ENCODE data around the gene NR2E1. TPM values are rescaled to one million over a fixed set of nuclear protein-coding genes. Genes with fewer than 3 reads are reported as not detected.

NR2E1 gene
- total RNA-seq, 1 experiment from 2014 or later = 1.4 TPM

DNA sequence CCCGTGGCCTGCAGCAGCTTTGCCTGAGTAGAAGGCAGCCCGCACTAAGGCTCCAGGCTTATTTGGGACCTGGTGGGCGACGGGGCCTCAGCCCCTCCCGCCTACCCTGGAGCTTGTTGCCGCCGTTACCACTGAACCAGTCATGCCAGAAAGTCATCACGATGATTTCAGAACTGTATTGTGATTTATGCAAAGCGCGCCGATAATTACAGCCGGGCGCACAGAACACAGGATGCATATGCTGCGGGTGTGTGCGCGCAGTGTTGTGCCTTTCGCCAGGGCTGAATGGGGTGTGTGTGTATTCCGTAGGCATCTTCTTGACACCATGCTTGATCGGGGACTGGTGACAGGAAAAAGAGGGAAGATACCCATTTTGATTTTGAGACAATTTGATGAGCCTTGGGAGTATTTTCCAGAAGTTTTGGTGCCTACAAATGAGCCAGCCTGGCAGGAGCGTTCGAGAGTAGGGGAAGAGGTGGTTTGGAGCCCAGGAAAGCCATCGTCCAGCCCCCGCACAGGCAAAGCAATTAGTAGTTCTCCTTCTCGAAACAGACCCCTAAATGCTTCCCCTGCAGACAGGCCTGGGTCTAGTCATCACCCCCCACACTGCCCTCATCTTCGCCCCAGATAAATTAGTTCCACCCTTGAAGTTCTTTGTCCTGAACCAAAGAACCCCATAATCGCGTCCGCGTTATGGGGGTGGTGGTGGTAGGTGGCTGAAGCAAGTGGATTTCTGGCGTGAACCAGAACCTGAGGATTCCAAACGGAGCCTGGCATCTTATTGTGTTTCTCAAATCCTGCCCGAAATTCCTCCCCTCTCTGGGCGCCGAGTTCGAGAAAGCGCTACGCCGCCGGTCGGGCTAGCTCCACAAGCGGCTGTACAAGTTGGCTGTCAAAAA is 1.9 kb upstream of the NR2E1 start:
- Mint-ChIP-seq H3K27me3 (ENCODE audit: insufficient read depth, unreplicated experiment) (peaks cover 6% of the 10 kb centered on the region), H3K27ac (ENCODE audit: unreplicated experiment) (no peak overlapping the region), H3K4me3 (ENCODE audit: unreplicated experiment) (no peak overlapping the region), H3K36me3 (ENCODE audit: insufficient read depth, unreplicated experiment) (no peaks in the 10 kb centered on the region), H3K9me3 (ENCODE audit: unreplicated experiment) (no peaks in the 10 kb centered on the region), H3K4me1 (ENCODE audit: low read depth, unreplicated experiment) (peaks cover 14% of the 10 kb centered on the region)
- intact Hi-C loops (cut with micrococcal nuclease; ENCODE audit: unreplicated experiment) = no loop called here
- Histone ChIP-seq H3K9me3 (no peaks in the 10 kb centered on the region), H3K36me3 (ENCODE audit: control insufficient read depth, insufficient read depth, low read length) (no peaks in the 10 kb centered on the region), H3K27me3 (replicated peaks; ENCODE audit: control insufficient read depth, insufficient read depth, low read length) (no peaks in the 10 kb centered on the region), H3K4me1 (no peaks in the 10 kb centered on the region), H3K4me3 (ENCODE audit: low read depth, low read length) (no peak overlapping the region)
- ChIA-PET POLR2A (no interaction called here), CTCF (no interaction called here)
- TF ChIP-seq CTCF (IDR thresholded peaks at IDR 0.05; ENCODE audit: insufficient read depth in 1 of 2, low read depth in 1 of 2, low read length in 1 of 2, severe bottlenecking in 1 of 2, unreplicated experiment in 1 of 2) = no peak
- no TSS peak for BruUV-seq (replicated peaks)
- no peak for DNase-seq

DNA sequence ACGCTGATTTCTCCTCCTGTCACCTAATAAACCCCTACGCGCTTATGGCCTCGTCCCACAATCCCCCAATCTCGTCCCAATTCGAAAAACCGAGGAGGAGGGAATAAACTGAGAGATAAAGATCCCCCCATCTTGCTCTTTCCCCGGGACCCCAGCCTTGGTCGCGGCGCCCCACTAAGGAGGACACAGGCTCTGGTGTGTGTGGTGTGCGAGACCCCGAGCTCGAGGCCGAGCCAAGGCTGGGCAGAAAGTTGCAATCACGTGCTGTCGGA is 1.3 kb upstream of the NR2E1 start:
- peaks cover 6% of the 10 kb centered on the region for H3K27me3 Mint-ChIP-seq (ENCODE audit: insufficient read depth, unreplicated experiment)
- ChIA-PET POLR2A (no interaction called here), CTCF (no interaction called here)
- no peaks in the 10 kb centered on the region for H3K36me3 Mint-ChIP-seq (ENCODE audit: insufficient read depth, unreplicated experiment)
- H3K4me1 Mint-ChIP-seq (ENCODE audit: low read depth, unreplicated experiment) = peaks cover 14% of the 10 kb centered on the region
- intact Hi-C loops (cut with micrococcal nuclease; ENCODE audit: unreplicated experiment) = no loop called here
- no peaks in the 10 kb centered on the region for H3K9me3 Mint-ChIP-seq (ENCODE audit: unreplicated experiment)
- H3K36me3 ChIP-seq (ENCODE audit: control insufficient read depth, insufficient read depth, low read length) = no peaks in the 10 kb centered on the region
- no peak for DNase-seq
- H3K27ac Mint-ChIP-seq (ENCODE audit: unreplicated experiment) = no peak overlapping the region
- TF ChIP-seq CTCF (IDR thresholded peaks at IDR 0.05; ENCODE audit: insufficient read depth in 1 of 2, low read depth in 1 of 2, low read length in 1 of 2, severe bottlenecking in 1 of 2, unreplicated experiment in 1 of 2) = no peak
- H3K4me1 ChIP-seq = no peaks in the 10 kb centered on the region
- no peaks in the 10 kb centered on the region for H3K27me3 ChIP-seq (replicated peaks; ENCODE audit: control insufficient read depth, insufficient read depth, low read length)
- no peaks in the 10 kb centered on the region for H3K9me3 ChIP-seq
- BruUV-seq (replicated peaks) = no TSS peak
- H3K4me3 ChIP-seq (ENCODE audit: low read depth, low read length) = no peak overlapping the region
- H3K4me3 Mint-ChIP-seq (ENCODE audit: unreplicated experiment) = no peak overlapping the region

- Mint-ChIP-seq H3K36me3 (ENCODE audit: insufficient read depth, unreplicated experiment) (no peaks in the 10 kb centered on the region), H3K27ac (ENCODE audit: unreplicated experiment) (no peak overlapping the region), H3K4me3 (ENCODE audit: unreplicated experiment) (peak overlapping the region; percentile 78), H3K9me3 (ENCODE audit: unreplicated experiment) (no peaks in the 10 kb centered on the region), H3K4me1 (ENCODE audit: low read depth, unreplicated experiment) (peaks cover 14% of the 10 kb centered on the region), H3K27me3 (ENCODE audit: insufficient read depth, unreplicated experiment) (peaks cover 6% of the 10 kb centered on the region)
- BruUV-seq (replicated peaks) = no TSS peak
- no peak for TF ChIP-seq CTCF (IDR thresholded peaks at IDR 0.05; ENCODE audit: insufficient read depth in 1 of 2, low read depth in 1 of 2, low read length in 1 of 2, severe bottlenecking in 1 of 2, unreplicated experiment in 1 of 2)
- intact Hi-C loops (cut with micrococcal nuclease; ENCODE audit: unreplicated experiment) = no loop called here
- Histone ChIP-seq H3K4me3 (ENCODE audit: low read depth, low read length) (peak overlapping the region; percentile 50), H3K4me1 (no peaks in the 10 kb centered on the region), H3K36me3 (ENCODE audit: control insufficient read depth, insufficient read depth, low read length) (no peaks in the 10 kb centered on the region), H3K27me3 (replicated peaks; ENCODE audit: control insufficient read depth, insufficient read depth, low read length) (no peaks in the 10 kb centered on the region), H3K9me3 (no peaks in the 10 kb centered on the region)
- DNase-seq = no peak
- CTCF ChIA-PET = no interaction called here
- POLR2A ChIA-PET = interaction anchor here (0.6 kb wide), 1 partner anchor 83 kb away, joined by 4 read pairs; no protein-coding TSS in a partner anchor
These were observed 761 bp upstream of the NR2E1 start for GRCh38 chr6:108164815-108165706.

Data from Caco-2 (cell line).